HepG2 (cell line): Measurements from ENCODE around the gene EEFSEC. TPM values are rescaled to one million over a fixed set of nuclear protein-coding genes. Genes with fewer than 3 reads are reported as not detected.
A peak's percentile ranks its signal among the peaks of the same experiment; 100 is the strongest.

Experiments used
- ATAC-seq: fragments of 200-7000 bp; cut with Tn5 transposase; 3 replicates; pipeline ENCODE4 v1.9.1; 2020; ENCODE audit warnings: mild to moderate bottlenecking, moderate library complexity
- BruUV-seq: library from RNA; stranded (reverse); fragments of 400-500 nt; replicated peaks from 2 replicates; lab custom pipeline; 2021; lab: Mats Ljungman, UMichigan
- CTCF ChIA-PET: fragments of 300-600 bp; formaldehyde crosslinking; extraction: SDS; loops from one replicate; lab custom pipeline; 2021; ENCODE audit warnings: low total read pairs, inconsistent platforms, low intra/inter-chr PET ratio; lab: Yijun Ruan, JAX
- POLR2A ChIA-PET: fragments of 350-600 bp; sonication (Branson Sonifier 250); formaldehyde crosslinking; loops from one replicate; lab custom pipeline; 2020; ENCODE audit warnings: antibody characterized with exemption, inconsistent platforms; lab: Yijun Ruan, JAX
- DNase-seq: peaks from one replicate; pipeline ENCODE4 v3.0.0-alpha.2; 2015; ENCODE audit warnings: low spot score
- FAIRE-seq: peaks from 3 replicates; lab custom pipeline; 2011; peaks lifted over from hg19 to GRCh38; lab: Jason Lieb, UNC
- H2AFZ ChIP-seq: one replicate; pipeline ENCODE4 v1.6.1; 2011; ENCODE audit warnings: low read length, inconsistent platforms
- H3K27ac ChIP-seq: fragments of 300-600 bp; 3 replicates; pipeline ENCODE4 v1.8.0; 2011; ENCODE audit warnings: mixed run types, mild to moderate bottlenecking, mixed read lengths, low read length, inconsistent platforms; ENCODE audit not compliant: insufficient read depth; ENCODE audit errors: extremely low read length
- H3K27me3 ChIP-seq, 2 experiments: fragments of 200-600 bp in 1 of 2; 2 replicates in 1 of 2; 3 replicates in 1 of 2; pipeline versions ENCODE4 v1.6.0 to v1.8.0; 2011; ENCODE audit warnings: low read length in 2 of 2, mild to moderate bottlenecking in 2 of 2, moderate library complexity in 2 of 2, inconsistent platforms in 1 of 2; ENCODE audit not compliant: insufficient read depth in 2 of 2, control insufficient read depth in 1 of 2
- H3K36me3 ChIP-seq, 2 experiments: fragments of 200-600 bp in 1 of 2; replicated peaks in 1 of 2; 2 replicates in 1 of 2; 3 replicates in 1 of 2; pipeline versions ENCODE4 v1.5.1 to v1.8.0; 2011; ENCODE audit warnings: low read length in 2 of 2, inconsistent platforms in 1 of 2; ENCODE audit not compliant: insufficient read depth in 2 of 2, control insufficient read depth in 1 of 2
- H3K4me1 ChIP-seq: 2 replicates; pipeline ENCODE4 v1.5.1; 2012; ENCODE audit warnings: low read length, inconsistent platforms; ENCODE audit not compliant: insufficient read depth
- H3K4me2 ChIP-seq: 2 replicates; pipeline ENCODE4 v1.6.0; 2011; ENCODE audit warnings: low read depth, low read length, inconsistent platforms
- H3K4me3 ChIP-seq, 3 experiments: fragments of 200-600 bp in 1 of 3; sonication (generic), shearing (Covaris generic) in 1 of 3; replicated peaks in 1 of 3; 2 replicates each; pipeline ENCODE4 v1.5.1; 2011 to 2016; ENCODE audit warnings: low read length in 3 of 3, inconsistent platforms in 2 of 3, low read depth in 2 of 3, mild to moderate bottlenecking in 2 of 3, control low read depth in 1 of 3, mixed read lengths in 1 of 3; ENCODE audit not compliant: insufficient read depth in 1 of 3
- H3K79me2 ChIP-seq: one replicate; pipeline ENCODE4 v1.6.1; 2011; ENCODE audit warnings: low read length, inconsistent platforms; ENCODE audit not compliant: insufficient read depth
- H3K9ac ChIP-seq: 2 replicates; pipeline ENCODE4 v1.6.0; 2011; ENCODE audit warnings: mild to moderate bottlenecking, low read depth, low read length, inconsistent platforms; ENCODE audit not compliant: insufficient read depth
- H3K9me3 ChIP-seq: 2 replicates; pipeline ENCODE4 v1.5.1; 2012; ENCODE audit warnings: mild to moderate bottlenecking, low read length
- H4K20me1 ChIP-seq: 2 replicates; pipeline ENCODE4 v1.6.0; 2011; ENCODE audit warnings: inconsistent platforms, mild to moderate bottlenecking, low read length, moderate library complexity; ENCODE audit not compliant: insufficient read depth
- CCAR2 ChIP-seq: fragments of 200-400 bp; formaldehyde crosslinking; optimal IDR thresholded peaks from 2 replicates; pipeline ENCODE3; 2018; ENCODE audit warnings: low read depth, mild to moderate bottlenecking, low read length, moderate library complexity
- FOXP1 ChIP-seq, 2 experiments: fragments of 450-650 bp in 1 of 2; IDR thresholded peaks; 2 replicates each; pipeline ENCODE4 v1.6.1; 2017 to 2018; ENCODE audit warnings: antibody characterized with exemption in 1 of 2
- HOXA5 ChIP-seq: sonication (generic); formaldehyde crosslinking; IDR thresholded peaks from 2 replicates; pipeline ENCODE4 v1.4.0; 2020; ENCODE audit warnings: missing genetic modification reagents
- MBD4 ChIP-seq: IDR thresholded peaks from 2 replicates; pipeline ENCODE4 v1.6.1; 2012; ENCODE audit warnings: low read length, inconsistent platforms, borderline replicate concordance
- PHF21A ChIP-seq: sonication (generic); formaldehyde crosslinking; IDR thresholded peaks from 2 replicates; pipeline ENCODE4 v1.5.0; 2020; ENCODE audit warnings: mild to moderate bottlenecking, missing genetic modification reagents
- RXRA ChIP-seq: sonication (generic); formaldehyde crosslinking; IDR thresholded peaks from 2 replicates; pipeline ENCODE4 v1.5.1; 2020; ENCODE audit warnings: missing genetic modification reagents
- SIN3A ChIP-seq: IDR thresholded peaks from 2 replicates; pipeline ENCODE4 v1.6.1; 2011; ENCODE audit warnings: low read depth, mild to moderate bottlenecking, control low read depth, low read length, borderline replicate concordance
- TBL1XR1 ChIP-seq: fragments of 150-350 bp; IDR thresholded peaks from 2 replicates; pipeline ENCODE4 v1.6.1; 2014; ENCODE audit warnings: borderline replicate concordance, low read length; ENCODE audit not compliant: partially characterized antibody
- THAP11 ChIP-seq: IDR thresholded peaks from 2 replicates; pipeline ENCODE4 v1.6.1; 2016; ENCODE audit warnings: missing biosample characterization, missing genetic modification reagents
- ZFP36L1 ChIP-seq: sonication (generic); formaldehyde crosslinking; IDR thresholded peaks from 2 replicates; pipeline ENCODE4 v1.8.0; 2022; ENCODE audit warnings: mild to moderate bottlenecking, missing genetic modification reagents, moderate library complexity
- WGBS: methylation state at CpG from one replicate; pipeline ENCODE4 v1.1.6; 2017; ENCODE audit warnings: low lambda C conversion rate; 5-methylcytosine and 5-hydroxymethylcytosine counted together
- in situ Hi-C: cut with HindIII; loops from 2 replicates; pipeline ENCODE4 v1.10.0; 2017; ENCODE audit warnings: low pct_unique_long_range_greater_than_20kb; ENCODE audit not compliant: extremely low pct_ligation_motif_present
- intact Hi-C: fragments of 100-400 bp; cut with micrococcal nuclease; formaldehyde crosslinking; loops from one replicate; pipeline ENCODE4 v1.10.0; 2022; ENCODE audit not compliant: unreplicated experiment
- polyA plus RNA-seq, 8 experiments: library from polyadenylated mRNA; depleted of rRNA in 3 of 8; stranded (reverse) in 7 of 8; unstranded in 1 of 8; fragments of >200 nt; fragmentation: Illumina TruSeq in 4 of 8; extraction: Trizol in 4 of 8; gene quantifications; 2 replicates each; pipeline versions ENCODE4 v1.2.1 to v1.2.3, GENCODE V29; 2011 to 2016; ENCODE audit warnings: low read depth in 4 of 8, missing spikeins in 1 of 8, mixed read lengths in 1 of 8; ENCODE audit not compliant: insufficient read depth in 1 of 8
- total RNA-seq, 5 experiments: library from RNA; depleted of rRNA; stranded (reverse); fragments of >200 nt; fragmentation: Illumina TruSeq; extraction: Trizol; gene quantifications; 2 replicates each; pipeline ENCODE4 v1.2.3, GENCODE V29; 2016; ENCODE audit warnings: low read depth in 1 of 5
- TF ChIP-seq, protein P1 (sequence below): sonication (generic); formaldehyde crosslinking; IDR thresholded peaks from 2 replicates; pipeline ENCODE4 v1.5.0; 2020; ENCODE audit warnings: mild to moderate bottlenecking, missing genetic modification reagents, borderline replicate concordance
- TF ChIP-seq, protein P2 (sequence below): sonication (generic); formaldehyde crosslinking; IDR thresholded peaks from 2 replicates; pipeline ENCODE4 v1.9.0; 2021; ENCODE audit warnings: missing genetic modification reagents, mild to moderate bottlenecking, borderline replicate concordance
- TF ChIP-seq, protein P3 (sequence below): sonication (generic); formaldehyde crosslinking; IDR thresholded peaks from 2 replicates; pipeline ENCODE4 v1.8.1; 2022; ENCODE audit warnings: mild to moderate bottlenecking, missing genetic modification reagents
- TF ChIP-seq, protein P4 (sequence below): sonication (generic); formaldehyde crosslinking; IDR thresholded peaks from 2 replicates; pipeline ENCODE4 v1.4.0; 2020; ENCODE audit warnings: mild to moderate bottlenecking, low read depth, missing genetic modification reagents

EEFSEC gene
- total and polyA plus RNA-seq, 2 of the 13 experiments (the other 11 are each of a cell fraction or from before 2014, with no cell fraction given) = 6.4 to 24.2 TPM

DNA sequence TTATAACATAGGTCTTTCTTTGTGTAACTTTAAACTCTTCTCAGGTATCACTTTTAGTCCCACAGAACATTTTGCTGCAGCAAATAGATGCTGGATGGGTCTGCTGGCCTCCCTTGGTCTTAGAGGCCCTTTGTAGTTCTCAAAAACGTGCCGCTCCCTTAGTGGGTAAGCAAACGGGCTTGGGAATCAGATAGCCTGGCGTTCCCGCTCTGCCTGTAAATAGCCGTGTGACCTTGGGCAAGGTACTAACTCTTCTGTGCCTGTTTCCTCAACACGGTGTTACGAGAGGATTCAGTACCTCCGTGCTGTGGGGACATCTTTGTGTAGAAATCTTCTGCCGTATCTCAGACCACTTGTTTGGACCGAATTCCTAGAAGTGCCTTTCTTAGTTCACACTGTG lies 249.0 kb downstream of the EEFSEC start (continued):
- TF ChIP-seq, protein P1, sequence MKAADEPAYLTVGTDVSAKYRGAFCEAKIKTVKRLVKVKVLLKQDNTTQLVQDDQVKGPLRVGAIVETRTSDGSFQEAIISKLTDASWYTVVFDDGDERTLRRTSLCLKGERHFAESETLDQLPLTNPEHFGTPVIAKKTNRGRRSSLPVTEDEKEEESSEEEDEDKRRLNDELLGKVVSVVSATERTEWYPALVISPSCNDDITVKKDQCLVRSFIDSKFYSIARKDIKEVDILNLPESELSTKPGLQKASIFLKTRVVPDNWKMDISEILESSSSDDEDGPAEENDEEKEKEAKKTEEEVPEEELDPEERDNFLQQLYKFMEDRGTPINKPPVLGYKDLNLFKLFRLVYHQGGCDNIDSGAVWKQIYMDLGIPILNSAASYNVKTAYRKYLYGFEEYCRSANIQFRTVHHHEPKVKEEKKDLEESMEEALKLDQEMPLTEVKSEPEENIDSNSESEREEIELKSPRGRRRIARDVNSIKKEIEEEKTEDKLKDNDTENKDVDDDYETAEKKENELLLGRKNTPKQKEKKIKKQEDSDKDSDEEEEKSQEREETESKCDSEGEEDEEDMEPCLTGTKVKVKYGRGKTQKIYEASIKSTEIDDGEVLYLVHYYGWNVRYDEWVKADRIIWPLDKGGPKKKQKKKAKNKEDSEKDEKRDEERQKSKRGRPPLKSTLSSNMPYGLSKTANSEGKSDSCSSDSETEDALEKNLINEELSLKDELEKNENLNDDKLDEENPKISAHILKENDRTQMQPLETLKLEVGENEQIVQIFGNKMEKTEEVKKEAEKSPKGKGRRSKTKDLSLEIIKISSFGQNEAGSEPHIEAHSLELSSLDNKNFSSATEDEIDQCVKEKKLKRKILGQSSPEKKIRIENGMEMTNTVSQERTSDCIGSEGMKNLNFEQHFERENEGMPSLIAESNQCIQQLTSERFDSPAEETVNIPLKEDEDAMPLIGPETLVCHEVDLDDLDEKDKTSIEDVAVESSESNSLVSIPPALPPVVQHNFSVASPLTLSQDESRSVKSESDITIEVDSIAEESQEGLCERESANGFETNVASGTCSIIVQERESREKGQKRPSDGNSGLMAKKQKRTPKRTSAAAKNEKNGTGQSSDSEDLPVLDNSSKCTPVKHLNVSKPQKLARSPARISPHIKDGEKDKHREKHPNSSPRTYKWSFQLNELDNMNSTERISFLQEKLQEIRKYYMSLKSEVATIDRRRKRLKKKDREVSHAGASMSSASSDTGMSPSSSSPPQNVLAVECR = peak; percentile 29; the same call in 1 of the 2 replicates
- TF ChIP-seq FOXP1 (IDR thresholded peaks at IDR 0.05) (no peak), FOXP1 (CRISPR knock-in tag; IDR thresholded peaks at IDR 0.05) (0 out of 2 replicates have a peak, but pooled peaks have one; percentile 27)

DNA sequence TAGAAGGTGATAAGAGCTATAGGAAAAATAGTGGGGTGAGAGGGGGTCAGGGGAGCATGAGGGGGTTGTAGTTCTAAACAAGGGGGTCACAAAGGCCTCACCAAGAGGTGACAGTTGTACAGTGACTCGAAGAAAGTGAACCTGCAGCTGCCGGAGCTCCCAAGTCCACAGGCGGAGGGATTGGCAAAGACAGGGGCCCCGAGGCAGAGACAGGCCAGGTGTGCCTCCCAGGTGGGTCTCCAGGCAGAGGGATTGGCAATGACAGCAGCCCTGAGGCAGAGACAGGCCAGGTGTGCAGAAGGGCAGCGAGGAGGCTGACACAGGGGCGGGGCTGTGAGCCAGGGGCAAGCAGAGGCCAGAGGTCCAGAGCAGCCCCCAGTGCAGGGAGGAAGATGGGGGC lies 249.7 kb downstream of the EEFSEC start:
- 93% methylated on average over 5 of the region's 6 CpGs for WGBS
- H2AFZ ChIP-seq = no peak overlapping the region
- H3K9ac ChIP-seq = no peak overlapping the region
- intact Hi-C loops = loop anchor here (1.0 kb wide), 1 partner anchor 18 kb away; no protein-coding TSS in a partner anchor
- POLR2A ChIA-PET = no interaction called here
- ATAC-seq = no peak
- H3K4me3 ChIP-seq = no peak overlapping the region
- no peak overlapping the region for H3K4me2 ChIP-seq
- H3K9me3 ChIP-seq = no peaks in the 10 kb centered on the region
- CTCF ChIA-PET = no interaction called here
- in situ Hi-C loops = no loop called here
- H3K27ac ChIP-seq = no peak overlapping the region
- H4K20me1 ChIP-seq = no peaks in the 10 kb centered on the region
- TF ChIP-seq, protein P2, sequence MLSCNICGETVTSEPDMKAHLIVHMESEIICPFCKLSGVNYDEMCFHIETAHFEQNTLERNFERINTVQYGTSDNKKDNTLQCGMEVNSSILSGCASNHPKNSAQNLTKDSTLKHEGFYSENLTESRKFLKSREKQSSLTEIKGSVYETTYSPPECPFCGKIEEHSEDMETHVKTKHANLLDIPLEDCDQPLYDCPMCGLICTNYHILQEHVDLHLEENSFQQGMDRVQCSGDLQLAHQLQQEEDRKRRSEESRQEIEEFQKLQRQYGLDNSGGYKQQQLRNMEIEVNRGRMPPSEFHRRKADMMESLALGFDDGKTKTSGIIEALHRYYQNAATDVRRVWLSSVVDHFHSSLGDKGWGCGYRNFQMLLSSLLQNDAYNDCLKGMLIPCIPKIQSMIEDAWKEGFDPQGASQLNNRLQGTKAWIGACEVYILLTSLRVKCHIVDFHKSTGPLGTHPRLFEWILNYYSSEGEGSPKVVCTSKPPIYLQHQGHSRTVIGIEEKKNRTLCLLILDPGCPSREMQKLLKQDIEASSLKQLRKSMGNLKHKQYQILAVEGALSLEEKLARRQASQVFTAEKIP = no peak
- TF ChIP-seq THAP11 = no peak
- no peak for TF ChIP-seq PHF21A (CRISPR knock-in tag)
- TF ChIP-seq MBD4 = no peak
- TF ChIP-seq SIN3A = no peak
- TF ChIP-seq, protein P3, sequence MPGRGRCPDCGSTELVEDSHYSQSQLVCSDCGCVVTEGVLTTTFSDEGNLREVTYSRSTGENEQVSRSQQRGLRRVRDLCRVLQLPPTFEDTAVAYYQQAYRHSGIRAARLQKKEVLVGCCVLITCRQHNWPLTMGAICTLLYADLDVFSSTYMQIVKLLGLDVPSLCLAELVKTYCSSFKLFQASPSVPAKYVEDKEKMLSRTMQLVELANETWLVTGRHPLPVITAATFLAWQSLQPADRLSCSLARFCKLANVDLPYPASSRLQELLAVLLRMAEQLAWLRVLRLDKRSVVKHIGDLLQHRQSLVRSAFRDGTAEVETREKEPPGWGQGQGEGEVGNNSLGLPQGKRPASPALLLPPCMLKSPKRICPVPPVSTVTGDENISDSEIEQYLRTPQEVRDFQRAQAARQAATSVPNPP (CRISPR knock-in tag) = no peak
- TF ChIP-seq TBL1XR1 = no peak
- TF ChIP-seq, protein P4, sequence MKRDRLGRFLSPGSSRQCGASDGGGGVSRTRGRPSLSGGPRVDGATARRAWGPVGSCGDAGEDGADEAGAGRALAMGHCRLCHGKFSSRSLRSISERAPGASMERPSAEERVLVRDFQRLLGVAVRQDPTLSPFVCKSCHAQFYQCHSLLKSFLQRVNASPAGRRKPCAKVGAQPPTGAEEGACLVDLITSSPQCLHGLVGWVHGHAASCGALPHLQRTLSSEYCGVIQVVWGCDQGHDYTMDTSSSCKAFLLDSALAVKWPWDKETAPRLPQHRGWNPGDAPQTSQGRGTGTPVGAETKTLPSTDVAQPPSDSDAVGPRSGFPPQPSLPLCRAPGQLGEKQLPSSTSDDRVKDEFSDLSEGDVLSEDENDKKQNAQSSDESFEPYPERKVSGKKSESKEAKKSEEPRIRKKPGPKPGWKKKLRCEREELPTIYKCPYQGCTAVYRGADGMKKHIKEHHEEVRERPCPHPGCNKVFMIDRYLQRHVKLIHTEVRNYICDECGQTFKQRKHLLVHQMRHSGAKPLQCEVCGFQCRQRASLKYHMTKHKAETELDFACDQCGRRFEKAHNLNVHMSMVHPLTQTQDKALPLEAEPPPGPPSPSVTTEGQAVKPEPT = no peak
- TF ChIP-seq HOXA5 (CRISPR knock-in tag) = no peak
- TF ChIP-seq RXRA (CRISPR knock-in tag) = no peak; the same call in 1 of the 2 replicates
- no peak for TF ChIP-seq CCAR2
- no peak for TF ChIP-seq ZFP36L1 (CRISPR knock-in tag)
- BruUV-seq = no TSS peak
- H3K4me1 ChIP-seq = peaks cover 19% of the 10 kb centered on the region
- FAIRE-seq = no peak
- peaks cover 0 to 1% of the 10 kb centered on the region in 2 experiments; a peak in 1 of 5 replicates for H3K36me3 ChIP-seq
- no peaks in the 10 kb centered on the region for H3K79me2 ChIP-seq
- H3K27me3 ChIP-seq = no peaks in the 10 kb centered on the region
- DNase-seq = no peak
